ENCODE measurements around the gene GALNT3. TPM values are rescaled to one million over a fixed set of nuclear protein-coding genes. Genes with fewer than 3 reads are reported as not detected.

The GALNT3 gene
- total and polyA plus RNA-seq, 7 experiments from 2014 or later, result 2.5 to 20.3 (median 3.7) TPM; not detected in 2

GRCh38 chr2:165766326-165766927 is 27.6 kb downstream of the GALNT3 start:
- H3K36me3 Mint-ChIP-seq, result peaks cover 0 to 3% (median 0%) of the 10 kb centered on the region in 5 donors

GRCh38 chr2:165762723-165763122 is 31.3 kb downstream of the GALNT3 start:
- no peaks in the 10 kb centered on the region for H3K27me3 ChIP-seq (ENCODE audit: control insufficient read depth in 2 of 2, insufficient read depth in 2 of 2, low read length in 2 of 2)
- Mint-ChIP-seq H3K4me1 (peaks cover 0 to 3% (median 0%) of the 10 kb centered on the region in 7 donors), H3K36me3 (peaks cover 0 to 6% (median 0%) of the 10 kb centered on the region in 5 donors), H3K9me3 (no peaks in the 10 kb centered on the region), H3K27ac (no peak overlapping the region), H3K27me3 (no peaks in the 10 kb centered on the region), H3K4me3 (no peak overlapping the region)
- ChIA-PET CTCF (no interaction called here), POLR2A (no interaction called here)
- DNase-seq (no peak), ATAC-seq (no peak)
- no peak overlapping the region for H3K4me3 ChIP-seq (ENCODE audit: low read length)
- intact Hi-C loops (cut with micrococcal nuclease), result no loop called here
- no peaks in the 10 kb centered on the region for H3K9me3 ChIP-seq (ENCODE audit: control insufficient read depth in 2 of 3, low read length in 3 of 3)
- H3K4me1 ChIP-seq (ENCODE audit: control insufficient read depth in 2 of 2, insufficient read depth in 2 of 2, low read length in 2 of 2), result no peaks in the 10 kb centered on the region
- H3K36me3 ChIP-seq (ENCODE audit: control insufficient read depth in 2 of 3, insufficient read depth in 3 of 3, low read length in 3 of 3), result no peaks in the 10 kb centered on the region
- H3K27ac ChIP-seq (ENCODE audit: low read depth, low read length), result no peak overlapping the region

More at GRCh38 chr2:165766326-165766927, 27.6 kb downstream of the GALNT3 start:
- Histone ChIP-seq H3K36me3 (ENCODE audit: control insufficient read depth in 2 of 3, insufficient read depth in 3 of 3, low read length in 3 of 3) (no peaks in the 10 kb centered on the region), H3K9me3 (ENCODE audit: control insufficient read depth in 2 of 3, low read length in 3 of 3) (no peaks in the 10 kb centered on the region), H3K27me3 (ENCODE audit: control insufficient read depth in 2 of 2, insufficient read depth in 2 of 2, low read length in 2 of 2) (no peaks in the 10 kb centered on the region), H3K4me3 (ENCODE audit: low read length) (no peak overlapping the region), H3K4me1 (ENCODE audit: control insufficient read depth in 2 of 2, insufficient read depth in 2 of 2, low read length in 2 of 2) (no peaks in the 10 kb centered on the region), H3K27ac (ENCODE audit: low read depth, low read length) (no peak overlapping the region)
- CTCF ChIA-PET, result interaction anchor here (0.7 kb wide), 1 partner anchor 177 kb away, joined by 3 read pairs; no protein-coding TSS in a partner anchor
- Mint-ChIP-seq H3K4me1 (peaks cover 0 to 3% (median 0%) of the 10 kb centered on the region in 7 donors), H3K4me3 (no peak overlapping the region), H3K27ac (no peak overlapping the region), H3K27me3 (no peaks in the 10 kb centered on the region), H3K9me3 (no peaks in the 10 kb centered on the region)
- POLR2A ChIA-PET, result no interaction called here
- DNase-seq (no peak), ATAC-seq (no peak)
- intact Hi-C loops (cut with micrococcal nuclease), result no loop called here

- ChIA-PET CTCF (no interaction called here), POLR2A (no interaction called here)
- intact Hi-C loops (cut with micrococcal nuclease), result no loop called here
- Mint-ChIP-seq H3K27ac (no peak overlapping the region), H3K4me1 (peaks cover 0 to 2% (median 0%) of the 10 kb centered on the region in 7 donors), H3K27me3 (no peaks in the 10 kb centered on the region), H3K4me3 (no peak overlapping the region), H3K36me3 (peaks cover 0 to 10% (median 8%) of the 10 kb centered on the region in 5 donors), H3K9me3 (no peaks in the 10 kb centered on the region)
- Histone ChIP-seq H3K36me3 (ENCODE audit: control insufficient read depth in 2 of 3, insufficient read depth in 3 of 3, low read length in 3 of 3) (no peaks in the 10 kb centered on the region), H3K27me3 (ENCODE audit: control insufficient read depth in 2 of 2, insufficient read depth in 2 of 2, low read length in 2 of 2) (no peaks in the 10 kb centered on the region), H3K9me3 (ENCODE audit: control insufficient read depth in 2 of 3, low read length in 3 of 3) (no peaks in the 10 kb centered on the region), H3K4me3 (ENCODE audit: low read length) (no peak overlapping the region), H3K27ac (ENCODE audit: low read depth, low read length) (no peak overlapping the region), H3K4me1 (ENCODE audit: control insufficient read depth in 2 of 2, insufficient read depth in 2 of 2, low read length in 2 of 2) (no peaks in the 10 kb centered on the region)
- no peak for ATAC-seq
- DNase-seq, result no peak
These were observed 36.0 kb downstream of the GALNT3 start for GRCh38 chr2:165757906-165758675.

- intact Hi-C loops (cut with micrococcal nuclease), result no loop called here
- Histone ChIP-seq H3K4me3 (ENCODE audit: low read length) (no peak overlapping the region), H3K27me3 (ENCODE audit: control insufficient read depth in 2 of 2, insufficient read depth in 2 of 2, low read length in 2 of 2) (no peaks in the 10 kb centered on the region), H3K9me3 (ENCODE audit: control insufficient read depth in 2 of 3, low read length in 3 of 3) (no peaks in the 10 kb centered on the region), H3K36me3 (ENCODE audit: control insufficient read depth in 2 of 3, insufficient read depth in 3 of 3, low read length in 3 of 3) (no peaks in the 10 kb centered on the region), H3K27ac (ENCODE audit: low read depth, low read length) (no peak overlapping the region), H3K4me1 (ENCODE audit: control insufficient read depth in 2 of 2, insufficient read depth in 2 of 2, low read length in 2 of 2) (no peaks in the 10 kb centered on the region)
- ATAC-seq (no peak), DNase-seq (no peak)
- no peaks in the 10 kb centered on the region for H3K27me3 Mint-ChIP-seq
- no peak overlapping the region for H3K4me3 Mint-ChIP-seq
- H3K9me3 Mint-ChIP-seq, result no peaks in the 10 kb centered on the region
- H3K36me3 Mint-ChIP-seq, result peaks cover 0 to 12% (median 5%) of the 10 kb centered on the region in 5 donors
- no peak overlapping the region for H3K27ac Mint-ChIP-seq
- ChIA-PET CTCF (no interaction called here), POLR2A (no interaction called here)
- H3K4me1 Mint-ChIP-seq, result peaks cover 0 to 6% (median 0%) of the 10 kb centered on the region in 7 donors
These were observed 47.5 kb downstream of the GALNT3 start for GRCh38 chr2:165746501-165746900.

GRCh38 chr2:165745916-165746315 is 48.1 kb downstream of the GALNT3 start:
- H3K27ac ChIP-seq (ENCODE audit: low read depth, low read length), result no peak overlapping the region
- intact Hi-C loops (cut with micrococcal nuclease), result no loop called here
- no peaks in the 10 kb centered on the region for H3K27me3 ChIP-seq (ENCODE audit: control insufficient read depth in 2 of 2, insufficient read depth in 2 of 2, low read length in 2 of 2)
- ChIA-PET CTCF (no interaction called here), POLR2A (no interaction called here)
- no peaks in the 10 kb centered on the region for H3K36me3 ChIP-seq (ENCODE audit: control insufficient read depth in 2 of 3, insufficient read depth in 3 of 3, low read length in 3 of 3)
- Mint-ChIP-seq H3K4me3 (no peak overlapping the region), H3K36me3 (peaks cover 0 to 12% (median 5%) of the 10 kb centered on the region in 5 donors), H3K27ac (no peak overlapping the region), H3K9me3 (no peaks in the 10 kb centered on the region), H3K4me1 (peaks cover 0 to 6% (median 0%) of the 10 kb centered on the region in 7 donors), H3K27me3 (no peaks in the 10 kb centered on the region)
- H3K4me1 ChIP-seq (ENCODE audit: control insufficient read depth in 2 of 2, insufficient read depth in 2 of 2, low read length in 2 of 2), result no peaks in the 10 kb centered on the region
- no peak overlapping the region for H3K4me3 ChIP-seq (ENCODE audit: low read length)
- no peak for DNase-seq
- ATAC-seq, result no peak
- no peaks in the 10 kb centered on the region for H3K9me3 ChIP-seq (ENCODE audit: control insufficient read depth in 2 of 3, low read length in 3 of 3)

- peak; percentile 75 for ATAC-seq
These were observed 50.6 kb downstream of the GALNT3 start for GRCh38 chr2:165743442-165743841.

More at GRCh38 chr2:165743442-165743841, 50.6 kb downstream of the GALNT3 start:
- H3K27me3 ChIP-seq (ENCODE audit: control insufficient read depth in 2 of 2, insufficient read depth in 2 of 2, low read length in 2 of 2), result peaks cover 0 to 3% of the 10 kb centered on the region in 2 donors
- Mint-ChIP-seq H3K4me3 (no peak overlapping the region), H3K4me1 (peaks cover 0 to 6% (median 0%) of the 10 kb centered on the region in 7 donors), H3K27ac (no peak overlapping the region), H3K9me3 (peaks cover 0 to 5% (median 0%) of the 10 kb centered on the region in 11 donors), H3K27me3 (peaks cover 0 to 4% (median 0%) of the 10 kb centered on the region in 5 donors), H3K36me3 (peaks cover 0 to 9% (median 5%) of the 10 kb centered on the region in 5 donors)
- no peak for DNase-seq
- intact Hi-C loops (cut with micrococcal nuclease), result no loop called here
- H3K4me3 ChIP-seq (ENCODE audit: low read length), result no peak overlapping the region
- ChIA-PET POLR2A (no interaction called here), CTCF (no interaction called here)
- no peaks in the 10 kb centered on the region for H3K9me3 ChIP-seq (ENCODE audit: control insufficient read depth in 2 of 3, low read length in 3 of 3)
- H3K36me3 ChIP-seq (ENCODE audit: control insufficient read depth in 2 of 3, insufficient read depth in 3 of 3, low read length in 3 of 3), result no peaks in the 10 kb centered on the region
- H3K27ac ChIP-seq (ENCODE audit: low read depth, low read length), result no peak overlapping the region
- H3K4me1 ChIP-seq (ENCODE audit: control insufficient read depth in 2 of 2, insufficient read depth in 2 of 2, low read length in 2 of 2), result no peaks in the 10 kb centered on the region

Data from naive thymus-derived CD4-positive, alpha-beta T cell (primary cell).